ENCODE measurements around the gene CYGB.

DNA sequence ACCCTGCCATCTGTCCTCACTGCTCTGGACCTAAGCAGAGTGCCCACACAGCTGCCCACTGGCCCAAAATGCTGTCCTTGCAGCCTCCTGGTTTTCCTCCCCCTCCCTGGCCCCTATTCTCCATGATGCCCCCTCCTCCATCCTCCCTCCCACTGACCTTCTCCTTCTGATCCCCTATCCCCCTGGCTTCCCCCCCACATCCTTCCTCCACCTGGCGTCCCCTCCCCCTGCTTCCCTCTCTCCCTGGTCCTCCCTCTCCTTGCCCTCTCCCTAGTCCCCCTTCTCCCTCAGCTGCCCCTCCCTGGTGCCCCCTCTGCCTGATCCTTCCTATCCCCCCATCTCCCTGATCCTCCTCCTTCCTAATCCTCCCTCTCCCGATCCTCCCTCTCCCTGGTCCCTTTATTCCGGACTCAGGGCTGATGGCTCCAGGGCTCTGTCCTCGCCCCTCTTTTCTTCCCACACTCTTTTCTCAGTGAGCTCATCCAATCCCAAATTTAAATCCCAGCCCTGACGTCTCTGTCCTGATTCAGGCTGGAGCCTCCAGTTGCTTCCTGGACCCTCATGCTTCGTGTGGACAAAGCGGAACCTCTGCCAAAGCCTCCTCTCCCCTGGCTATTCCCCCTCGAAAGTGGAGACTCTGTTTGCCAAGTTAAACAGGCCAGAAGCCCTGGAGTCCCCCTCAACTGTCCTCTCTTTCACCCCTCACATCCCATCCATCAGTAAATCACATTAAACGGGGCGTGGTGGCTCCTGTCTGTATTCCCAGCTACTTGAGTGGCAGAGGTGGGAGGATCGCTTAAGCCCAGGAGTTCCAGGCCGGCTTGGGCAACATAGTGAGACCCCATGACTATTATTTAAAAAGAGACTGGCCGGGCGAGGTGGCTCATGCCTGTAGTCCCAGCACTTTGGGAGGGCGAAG lies 18.2 kb downstream of the CYGB start:
- TF ChIP-seq, protein P1, sequence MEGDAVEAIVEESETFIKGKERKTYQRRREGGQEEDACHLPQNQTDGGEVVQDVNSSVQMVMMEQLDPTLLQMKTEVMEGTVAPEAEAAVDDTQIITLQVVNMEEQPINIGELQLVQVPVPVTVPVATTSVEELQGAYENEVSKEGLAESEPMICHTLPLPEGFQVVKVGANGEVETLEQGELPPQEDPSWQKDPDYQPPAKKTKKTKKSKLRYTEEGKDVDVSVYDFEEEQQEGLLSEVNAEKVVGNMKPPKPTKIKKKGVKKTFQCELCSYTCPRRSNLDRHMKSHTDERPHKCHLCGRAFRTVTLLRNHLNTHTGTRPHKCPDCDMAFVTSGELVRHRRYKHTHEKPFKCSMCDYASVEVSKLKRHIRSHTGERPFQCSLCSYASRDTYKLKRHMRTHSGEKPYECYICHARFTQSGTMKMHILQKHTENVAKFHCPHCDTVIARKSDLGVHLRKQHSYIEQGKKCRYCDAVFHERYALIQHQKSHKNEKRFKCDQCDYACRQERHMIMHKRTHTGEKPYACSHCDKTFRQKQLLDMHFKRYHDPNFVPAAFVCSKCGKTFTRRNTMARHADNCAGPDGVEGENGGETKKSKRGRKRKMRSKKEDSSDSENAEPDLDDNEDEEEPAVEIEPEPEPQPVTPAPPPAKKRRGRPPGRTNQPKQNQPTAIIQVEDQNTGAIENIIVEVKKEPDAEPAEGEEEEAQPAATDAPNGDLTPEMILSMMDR (IDR thresholded peaks at IDR 0.05) = no peak
- TF ChIP-seq POLR2A (IDR thresholded peaks at IDR 0.05) (no peak), POLR2AphosphoS5 (IDR thresholded peaks at IDR 0.05; ENCODE audit: insufficient read depth in 1 of 2, low read depth in 1 of 2) (no peak)

Measured in vagina (tissue), 2 donors.